RWPE2 (cell line): ENCODE measurements around the gene CERS1.
A peak's percentile ranks its signal among the peaks of the same experiment; 100 is the strongest.

Source experiments
- ATAC-seq: fragments of 200-7000 bp; cut with Tn5 transposase; 3 replicates; pipeline ENCODE4 v1.9.1; 2021; ENCODE audit warnings: low read depth
- DNase-seq: peaks from one replicate; pipeline ENCODE4 v3.0.0-alpha.2; 2020; ENCODE audit warnings: low spot score
- H3K27ac ChIP-seq: fragments of 450-650 bp; 2 replicates; pipeline ENCODE4 v1.5.1; 2017; ENCODE audit warnings: mild to moderate bottlenecking; ENCODE audit not compliant: poor library complexity, severe bottlenecking
- H3K27me3 ChIP-seq: fragments of 250-450 bp; sonication (Bioruptor Pico); 2 replicates; pipeline ENCODE4 v1.5.1; 2021; ENCODE audit warnings: mild to moderate bottlenecking, moderate library complexity; ENCODE audit not compliant: insufficient read depth, poor library complexity, severe bottlenecking
- H3K36me3 ChIP-seq: fragments of 250-450 bp; sonication (Bioruptor Pico); 2 replicates; pipeline ENCODE4 v1.5.1; 2020; ENCODE audit warnings: low read depth, mild to moderate bottlenecking, moderate library complexity
- H3K4me1 ChIP-seq: fragments of 250-450 bp; sonication (Bioruptor Pico); 2 replicates; pipeline ENCODE4 v1.5.1; 2021; ENCODE audit warnings: mild to moderate bottlenecking, moderate library complexity; ENCODE audit not compliant: insufficient read depth, poor library complexity, severe bottlenecking
- H3K4me3 ChIP-seq: fragments of 250-450 bp; sonication (Bioruptor Pico); 2 replicates; pipeline ENCODE4 v1.5.1; 2021; ENCODE audit warnings: mild to moderate bottlenecking, moderate library complexity; ENCODE audit not compliant: severe bottlenecking
- H3K9me3 ChIP-seq: fragments of 250-450 bp; sonication (Bioruptor Pico); 2 replicates; pipeline ENCODE4 v1.5.1; 2021; ENCODE audit warnings: mild to moderate bottlenecking, moderate library complexity; ENCODE audit not compliant: severe bottlenecking
- CTCF ChIP-seq: fragments of 450-650 bp; IDR thresholded peaks from one replicate; pipeline ENCODE4 v1.5.1; 2017; ENCODE audit warnings: mild to moderate bottlenecking, moderate library complexity; ENCODE audit not compliant: poor library complexity, severe bottlenecking

CERS1 gene, protein sequence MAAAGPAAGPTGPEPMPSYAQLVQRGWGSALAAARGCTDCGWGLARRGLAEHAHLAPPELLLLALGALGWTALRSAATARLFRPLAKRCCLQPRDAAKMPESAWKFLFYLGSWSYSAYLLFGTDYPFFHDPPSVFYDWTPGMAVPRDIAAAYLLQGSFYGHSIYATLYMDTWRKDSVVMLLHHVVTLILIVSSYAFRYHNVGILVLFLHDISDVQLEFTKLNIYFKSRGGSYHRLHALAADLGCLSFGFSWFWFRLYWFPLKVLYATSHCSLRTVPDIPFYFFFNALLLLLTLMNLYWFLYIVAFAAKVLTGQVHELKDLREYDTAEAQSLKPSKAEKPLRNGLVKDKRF

GRCh38 chr19:18895824-18896341 lies at the start of gene CERS1:
CERS1 (minus strand) TSS chr19:18896158; CDS start chr19:18896072, 86 bp downstream.
- H3K4me1 ChIP-seq = no peaks in the 10 kb centered on the region
- no peaks in the 10 kb centered on the region for H3K9me3 ChIP-seq
- TF ChIP-seq CTCF = no peak
- ATAC-seq (peak; percentile 31; the same call in 2 of the 3 replicates), DNase-seq (no peak)
- peak within 1 kb of the TSS; percentile 48 for H3K4me3 ChIP-seq
- no peaks in the 10 kb centered on the region; the same call in 1 of the 2 replicates for H3K36me3 ChIP-seq
- H3K27ac ChIP-seq = no peak within 1 kb of the TSS
- peaks cover 18% of the 10 kb centered on the region for H3K27me3 ChIP-seq

- TF ChIP-seq CTCF = no peak
- no peak overlapping the region for H3K4me3 ChIP-seq
- peaks cover 10% of the 10 kb centered on the region; the same call in 1 of the 2 replicates for H3K36me3 ChIP-seq
- no peak for ATAC-seq
- H3K27ac ChIP-seq = no peak overlapping the region
- H3K9me3 ChIP-seq = no peaks in the 10 kb centered on the region
- H3K4me1 ChIP-seq = no peaks in the 10 kb centered on the region
- H3K27me3 ChIP-seq = no peaks in the 10 kb centered on the region
- no peak for DNase-seq
Measured at GRCh38 chr19:18945297-18945696, 49.3 kb upstream of the CERS1 start.

DNA sequence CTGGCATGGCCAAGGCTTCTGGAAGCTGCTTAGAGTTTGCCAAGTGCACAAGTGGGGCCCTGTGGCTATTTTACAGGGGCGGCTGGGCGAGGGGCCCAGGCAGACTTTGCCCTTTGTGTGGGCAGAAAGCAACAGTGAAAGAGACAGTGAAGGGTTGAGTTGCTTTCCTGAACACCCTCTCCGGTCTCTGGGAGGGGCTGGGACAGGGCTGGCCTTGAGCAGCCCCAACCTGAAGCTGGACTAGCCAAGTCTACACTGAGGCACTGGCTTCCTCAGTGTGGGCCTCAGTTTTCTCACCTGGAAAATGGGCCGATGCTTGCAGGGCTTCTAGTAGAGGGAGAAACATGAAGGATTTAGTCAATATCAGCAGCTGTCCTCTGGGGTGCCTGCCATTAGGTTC lies 47.5 kb upstream of the CERS1 start:
- H3K27me3 ChIP-seq = no peaks in the 10 kb centered on the region
- no peaks in the 10 kb centered on the region for H3K4me1 ChIP-seq
- H3K4me3 ChIP-seq = no peak overlapping the region
- H3K9me3 ChIP-seq = no peaks in the 10 kb centered on the region
- H3K36me3 ChIP-seq = peaks cover 18% of the 10 kb centered on the region
- ATAC-seq (no peak), DNase-seq (no peak)
- no peak for TF ChIP-seq CTCF
- H3K27ac ChIP-seq = no peak overlapping the region

- DNase-seq = no peak
- peaks cover 25% of the 10 kb centered on the region for H3K36me3 ChIP-seq
- no peaks in the 10 kb centered on the region for H3K27me3 ChIP-seq
- TF ChIP-seq CTCF = no peak
- no peak overlapping the region for H3K4me3 ChIP-seq
- ATAC-seq = no peak
- no peaks in the 10 kb centered on the region for H3K9me3 ChIP-seq
- no peak overlapping the region for H3K27ac ChIP-seq
- H3K4me1 ChIP-seq = no peaks in the 10 kb centered on the region
Measured at GRCh38 chr19:18942692-18943091, 46.7 kb upstream of the CERS1 start.
